ENCODE results near the gene NOL6. TPM values are rescaled to one million over a fixed set of nuclear protein-coding genes. Genes with fewer than 3 reads are reported as not detected.
"Not testable (repeated sequence)": the region's sequence is repeated elsewhere in the genome, so short reads cannot be mapped to it uniquely, and the experiment has no call there.

Gene NOL6, protein sequence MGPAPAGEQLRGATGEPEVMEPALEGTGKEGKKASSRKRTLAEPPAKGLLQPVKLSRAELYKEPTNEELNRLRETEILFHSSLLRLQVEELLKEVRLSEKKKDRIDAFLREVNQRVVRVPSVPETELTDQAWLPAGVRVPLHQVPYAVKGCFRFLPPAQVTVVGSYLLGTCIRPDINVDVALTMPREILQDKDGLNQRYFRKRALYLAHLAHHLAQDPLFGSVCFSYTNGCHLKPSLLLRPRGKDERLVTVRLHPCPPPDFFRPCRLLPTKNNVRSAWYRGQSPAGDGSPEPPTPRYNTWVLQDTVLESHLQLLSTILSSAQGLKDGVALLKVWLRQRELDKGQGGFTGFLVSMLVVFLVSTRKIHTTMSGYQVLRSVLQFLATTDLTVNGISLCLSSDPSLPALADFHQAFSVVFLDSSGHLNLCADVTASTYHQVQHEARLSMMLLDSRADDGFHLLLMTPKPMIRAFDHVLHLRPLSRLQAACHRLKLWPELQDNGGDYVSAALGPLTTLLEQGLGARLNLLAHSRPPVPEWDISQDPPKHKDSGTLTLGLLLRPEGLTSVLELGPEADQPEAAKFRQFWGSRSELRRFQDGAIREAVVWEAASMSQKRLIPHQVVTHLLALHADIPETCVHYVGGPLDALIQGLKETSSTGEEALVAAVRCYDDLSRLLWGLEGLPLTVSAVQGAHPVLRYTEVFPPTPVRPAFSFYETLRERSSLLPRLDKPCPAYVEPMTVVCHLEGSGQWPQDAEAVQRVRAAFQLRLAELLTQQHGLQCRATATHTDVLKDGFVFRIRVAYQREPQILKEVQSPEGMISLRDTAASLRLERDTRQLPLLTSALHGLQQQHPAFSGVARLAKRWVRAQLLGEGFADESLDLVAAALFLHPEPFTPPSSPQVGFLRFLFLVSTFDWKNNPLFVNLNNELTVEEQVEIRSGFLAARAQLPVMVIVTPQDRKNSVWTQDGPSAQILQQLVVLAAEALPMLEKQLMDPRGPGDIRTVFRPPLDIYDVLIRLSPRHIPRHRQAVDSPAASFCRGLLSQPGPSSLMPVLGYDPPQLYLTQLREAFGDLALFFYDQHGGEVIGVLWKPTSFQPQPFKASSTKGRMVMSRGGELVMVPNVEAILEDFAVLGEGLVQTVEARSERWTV
- 10 to 100 TPM in 3 of 4 donors, 1 to 10 TPM in 1; 8.9 to 29.1 (median 12.7) TPM for total RNA-seq

DNA sequence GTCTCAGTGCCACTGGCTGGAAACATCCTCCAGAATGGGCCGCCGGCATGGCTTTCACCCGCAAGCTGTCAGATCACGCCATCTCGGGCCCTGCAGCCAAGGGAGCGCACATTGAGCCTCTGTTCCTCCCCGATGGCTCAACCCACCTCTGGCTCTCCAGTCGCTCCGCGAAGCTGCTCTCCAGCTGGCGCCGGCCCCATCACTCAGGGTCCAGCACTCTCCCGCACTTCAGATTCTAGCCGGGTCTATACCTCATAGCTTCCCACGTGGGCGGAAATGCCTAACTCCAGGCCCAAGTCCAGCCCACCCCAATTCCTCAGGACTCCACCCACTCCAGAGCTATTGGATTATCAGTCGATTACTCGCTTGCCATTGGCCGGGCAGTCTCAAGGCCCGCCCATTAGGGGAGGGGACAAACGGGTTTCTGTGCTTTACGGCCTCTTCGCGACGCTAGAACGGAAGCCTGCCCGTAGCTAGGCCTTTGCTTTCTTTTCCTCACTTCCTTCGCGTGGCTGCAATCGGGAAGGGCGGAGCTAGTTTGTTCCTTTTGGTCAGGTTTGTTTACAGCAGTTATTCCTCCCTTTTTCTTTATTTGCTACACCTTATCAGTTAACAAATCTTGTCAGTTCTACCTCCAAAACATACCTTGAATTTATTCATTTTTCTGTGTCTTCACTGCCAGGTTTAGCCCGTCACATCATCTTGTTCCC lies at the start of gene NOL6:
NOL6 (minus strand) TSS at position 282 of the 710 bp plus-strand sequence; CDS start at position 200, 82 bp downstream.
- Histone ChIP-seq H3K27me3 (no peaks in the 10 kb centered on the region), H3K27ac (peak within 1 kb of the TSS; percentile 57 to 87 (median 82)), H3K4me3 (peak within 1 kb of the TSS; percentile 57 to 94 (median 78)), H3K9me3 (no peaks in the 10 kb centered on the region), H3K4me1 (peaks cover 7 to 18% (median 15%) of the 10 kb centered on the region in 4 donors), H3K36me3 (peaks cover 0 to 14% (median 3%) of the 10 kb centered on the region in 4 donors)
- in situ Hi-C loops (cut with MboI; ENCODE audit: low pct_ligation_motif_present in 1 of 4, low pct_unique_long_range_greater_than_20kb in 1 of 4, low sequenced_read_pairs in 3 of 4), result loop anchor here in 1 of 4 donors (25.0 kb wide), 1 partner anchor 111 kb away; no protein-coding TSS in a partner anchor
- 0% methylated on average over 7 to 32 of the region's 32 CpGs for whole genome bisulfite sequencing, 2 donors (ENCODE audit: low coverage in 1 of 2)
- TF ChIP-seq, protein P1, sequence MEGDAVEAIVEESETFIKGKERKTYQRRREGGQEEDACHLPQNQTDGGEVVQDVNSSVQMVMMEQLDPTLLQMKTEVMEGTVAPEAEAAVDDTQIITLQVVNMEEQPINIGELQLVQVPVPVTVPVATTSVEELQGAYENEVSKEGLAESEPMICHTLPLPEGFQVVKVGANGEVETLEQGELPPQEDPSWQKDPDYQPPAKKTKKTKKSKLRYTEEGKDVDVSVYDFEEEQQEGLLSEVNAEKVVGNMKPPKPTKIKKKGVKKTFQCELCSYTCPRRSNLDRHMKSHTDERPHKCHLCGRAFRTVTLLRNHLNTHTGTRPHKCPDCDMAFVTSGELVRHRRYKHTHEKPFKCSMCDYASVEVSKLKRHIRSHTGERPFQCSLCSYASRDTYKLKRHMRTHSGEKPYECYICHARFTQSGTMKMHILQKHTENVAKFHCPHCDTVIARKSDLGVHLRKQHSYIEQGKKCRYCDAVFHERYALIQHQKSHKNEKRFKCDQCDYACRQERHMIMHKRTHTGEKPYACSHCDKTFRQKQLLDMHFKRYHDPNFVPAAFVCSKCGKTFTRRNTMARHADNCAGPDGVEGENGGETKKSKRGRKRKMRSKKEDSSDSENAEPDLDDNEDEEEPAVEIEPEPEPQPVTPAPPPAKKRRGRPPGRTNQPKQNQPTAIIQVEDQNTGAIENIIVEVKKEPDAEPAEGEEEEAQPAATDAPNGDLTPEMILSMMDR (IDR thresholded peaks at IDR 0.05), result no peak
- peak; percentile 85 to 94 (median 92) for TF ChIP-seq POLR2AphosphoS5 (IDR thresholded peaks at IDR 0.05)
- no peak for TF ChIP-seq EP300 (IDR thresholded peaks at IDR 0.05; ENCODE audit: low read depth)
- TF ChIP-seq POLR2A (IDR thresholded peaks at IDR 0.05), result peak; percentile 76
- DNase-seq, result peak; percentile 98
- intact Hi-C loops (cut with DNase I; ENCODE audit: low total_unique reads), result no loop called here

DNA sequence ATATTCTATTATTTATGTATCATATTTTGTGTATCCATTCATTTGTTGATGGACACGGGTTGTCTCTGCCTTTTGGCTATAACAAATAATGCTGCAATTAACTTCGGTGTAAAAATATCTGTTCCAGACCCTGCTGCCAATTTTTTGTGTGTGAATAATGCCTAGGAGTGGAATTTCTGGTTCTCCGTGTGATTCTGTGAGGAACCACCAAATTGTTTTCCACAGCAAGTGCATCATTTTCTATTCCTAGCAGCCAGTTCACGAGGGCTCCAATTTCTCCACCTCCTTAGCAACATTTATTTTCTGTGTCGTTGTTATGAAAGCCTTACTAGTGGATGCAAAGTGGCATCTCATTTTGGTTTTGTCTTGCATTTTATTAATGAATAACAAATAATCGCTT lies 48.1 kb upstream of the NOL6 start:
- intact Hi-C loops (cut with DNase I; ENCODE audit: low total_unique reads); H3K27ac ChIP-seq; DNase-seq; H3K36me3 ChIP-seq; H3K9me3 ChIP-seq; H3K4me3 ChIP-seq: not testable (repeated sequence)
- peaks cover 8 to 17% (median 12%) of the 10 kb centered on the region in 4 donors for H3K4me1 ChIP-seq
- peaks cover 65% of the 10 kb centered on the region for H3K27me3 ChIP-seq
- WGBS, 2 donors (ENCODE audit: low coverage in 1 of 2), result 64 to 68% methylated on average over 6 of the region's 6 CpGs
- in situ Hi-C loops (cut with MboI; ENCODE audit: low pct_ligation_motif_present in 1 of 4, low pct_unique_long_range_greater_than_20kb in 1 of 4, low sequenced_read_pairs in 3 of 4), result loop anchor here in 1 of 4 donors (25.0 kb wide), 2 partner anchors 90 to 135 kb away; no protein-coding TSS in a partner anchor

DNA sequence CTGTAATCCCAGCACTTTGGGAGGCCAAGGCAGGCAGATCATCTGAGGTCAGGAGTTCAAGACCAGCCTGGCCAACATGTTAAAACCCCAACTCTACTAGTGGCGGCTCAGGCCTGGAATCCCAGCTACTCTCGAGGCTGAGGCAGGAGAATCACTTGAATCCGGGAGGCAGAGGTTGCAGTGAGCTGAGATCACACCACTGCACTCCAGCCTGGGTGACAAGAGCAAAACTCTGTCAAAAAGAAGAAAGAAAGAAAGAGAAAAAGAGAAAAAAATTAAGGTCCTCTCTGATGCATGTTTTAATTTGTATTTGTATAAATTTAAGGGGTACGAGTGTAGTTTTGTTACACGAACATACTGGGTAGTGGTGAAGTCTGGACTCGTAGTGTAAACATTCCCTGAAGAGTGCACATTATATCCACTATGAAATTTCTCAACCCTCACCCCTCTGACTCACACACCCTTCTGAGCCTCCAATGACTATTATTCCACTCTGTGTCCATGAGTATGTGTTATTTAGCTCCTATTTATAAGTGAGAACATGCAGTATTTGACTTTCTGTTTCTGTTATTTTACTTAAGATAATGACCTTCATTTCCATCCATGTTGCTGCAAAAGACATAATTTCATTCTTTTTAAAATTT lies 44.3 kb upstream of the NOL6 start:
- DNase-seq; H3K9me3 ChIP-seq; intact Hi-C loops (cut with DNase I; ENCODE audit: low total_unique reads); H3K4me1 ChIP-seq; H3K27ac ChIP-seq; H3K36me3 ChIP-seq; H3K4me3 ChIP-seq: not testable (repeated sequence)
- H3K27me3 ChIP-seq, result peaks cover 27% of the 10 kb centered on the region
- WGBS, 2 donors (ENCODE audit: low coverage in 1 of 2), result 46 to 47% methylated on average over 5 to 6 of the region's 6 CpGs
- in situ Hi-C loops (cut with MboI; ENCODE audit: low pct_ligation_motif_present in 1 of 4, low pct_unique_long_range_greater_than_20kb in 1 of 4, low sequenced_read_pairs in 3 of 4), result loop anchor here in 1 of 4 donors (25.0 kb wide), 2 partner anchors 94 to 131 kb away; no protein-coding TSS in a partner anchor

DNA sequence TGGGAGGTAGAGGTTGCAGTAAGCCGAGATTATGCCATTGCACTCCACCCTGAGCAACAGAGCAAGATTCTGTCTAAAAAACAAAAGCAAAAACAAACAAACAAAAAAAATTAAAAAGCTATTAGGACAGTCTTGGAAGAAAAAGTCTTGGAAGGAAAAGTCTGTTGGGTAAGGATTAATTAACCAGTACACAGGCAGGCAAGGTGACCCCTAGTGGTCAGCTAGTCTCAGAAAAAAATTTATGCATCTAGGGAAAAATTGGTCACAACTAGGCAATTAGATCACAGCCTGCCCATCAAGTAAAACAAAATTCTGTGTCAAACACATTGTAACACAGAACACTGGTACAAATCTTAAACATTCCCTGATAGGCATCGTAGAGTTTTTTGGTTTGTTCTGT lies 43.6 kb upstream of the NOL6 start:
- no peak for DNase-seq
- TF ChIP-seq, protein P1 (IDR thresholded peaks at IDR 0.05), result peak in 4 of 5 experiments; percentile 34 to 67 (median 61)
- TF ChIP-seq POLR2A (IDR thresholded peaks at IDR 0.05), result no peak
- Histone ChIP-seq H3K27me3 (peaks cover 21% of the 10 kb centered on the region), H3K9me3 (no peaks in the 10 kb centered on the region), H3K27ac (no peak overlapping the region), H3K4me1 (no peaks in the 10 kb centered on the region), H3K36me3 (no peaks in the 10 kb centered on the region), H3K4me3 (no peak overlapping the region)
- intact Hi-C loops (cut with DNase I; ENCODE audit: low total_unique reads), result no loop called here
- in situ Hi-C loops (cut with MboI; ENCODE audit: low pct_ligation_motif_present in 1 of 4, low pct_unique_long_range_greater_than_20kb in 1 of 4, low sequenced_read_pairs in 3 of 4), result loop anchor here in 1 of 4 donors (25.0 kb wide), 2 partner anchors 95 to 130 kb away; no protein-coding TSS in a partner anchor
- WGBS, 2 donors (ENCODE audit: low coverage in 1 of 2), result 67 to 86% methylated on average over 2 of the region's 2 CpGs

DNA sequence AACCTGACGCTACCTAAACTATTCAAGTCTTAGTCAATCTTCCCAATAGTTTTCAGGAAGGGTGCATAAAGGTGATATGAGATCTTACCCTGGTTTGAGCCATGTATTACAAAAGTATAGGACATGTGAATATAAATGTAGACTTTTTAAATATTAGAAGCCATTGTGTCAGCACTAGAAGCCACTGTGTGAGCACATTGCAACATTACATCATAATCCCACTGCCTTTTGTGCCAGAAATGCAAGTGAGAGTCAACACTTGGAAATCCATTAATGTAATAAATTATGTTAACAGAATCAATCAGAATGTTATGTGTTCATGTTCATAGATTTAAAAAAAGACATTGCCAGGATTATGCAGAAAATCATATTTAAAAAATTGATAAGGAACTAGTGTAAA lies 42.7 kb upstream of the NOL6 start:
- H3K27ac ChIP-seq; intact Hi-C loops (cut with DNase I; ENCODE audit: low total_unique reads); H3K9me3 ChIP-seq; DNase-seq; H3K4me3 ChIP-seq; H3K36me3 ChIP-seq; H3K4me1 ChIP-seq: not testable (repeated sequence)
- 97 to 100% methylated on average over 1 of the region's 1 CpG for WGBS, 2 donors (ENCODE audit: low coverage in 1 of 2)
- in situ Hi-C loops (cut with MboI; ENCODE audit: low pct_ligation_motif_present in 1 of 4, low pct_unique_long_range_greater_than_20kb in 1 of 4, low sequenced_read_pairs in 3 of 4), result loop anchor here in 1 of 4 donors (25.0 kb wide), 2 partner anchors 96 to 129 kb away; no protein-coding TSS in a partner anchor
- H3K27me3 ChIP-seq, result peaks cover 11% of the 10 kb centered on the region

DNA sequence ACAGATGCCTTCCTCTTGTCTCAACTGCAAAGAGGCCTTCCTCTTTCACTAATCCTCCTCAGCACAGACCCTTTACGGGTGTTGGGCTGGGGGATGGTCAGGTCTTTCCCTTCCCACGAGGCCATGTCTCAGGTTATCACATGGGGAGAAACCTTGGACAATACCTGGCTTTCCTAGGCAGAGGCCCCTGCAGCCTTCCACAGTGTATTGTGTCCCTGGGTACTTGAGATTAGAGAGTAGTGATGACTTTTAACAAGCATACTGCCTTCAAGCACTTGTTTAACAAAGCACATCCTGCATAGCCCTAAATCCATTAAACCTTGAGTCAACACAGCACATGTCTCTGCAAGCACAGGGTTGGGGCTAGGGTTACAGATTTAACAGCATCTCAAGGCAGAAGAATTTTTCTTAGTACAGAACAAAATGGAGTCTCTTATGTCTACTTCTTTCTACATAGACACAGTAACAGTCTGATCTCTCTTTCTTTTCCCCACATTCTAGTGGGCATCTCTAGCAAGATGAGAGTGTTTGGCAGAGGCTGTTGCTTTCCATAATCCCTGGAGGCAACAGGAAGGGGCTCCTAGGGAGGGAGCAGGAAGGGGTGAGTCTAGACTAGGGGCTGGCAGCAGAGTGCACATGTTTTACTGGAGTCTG lies 41.7 kb upstream of the NOL6 start:
- H3K9me3 ChIP-seq; H3K27me3 ChIP-seq; H3K4me3 ChIP-seq; H3K4me1 ChIP-seq; H3K27ac ChIP-seq; H3K36me3 ChIP-seq; DNase-seq; intact Hi-C loops (cut with DNase I; ENCODE audit: low total_unique reads): not testable (repeated sequence)
- WGBS, 2 donors (ENCODE audit: low coverage in 1 of 2), result 50 to 55% methylated on average over 1 to 2 of the region's 2 CpGs
- in situ Hi-C loops (cut with MboI; ENCODE audit: low pct_ligation_motif_present in 1 of 4, low pct_unique_long_range_greater_than_20kb in 1 of 4, low sequenced_read_pairs in 3 of 4), result loop anchor here in 1 of 4 donors (25.0 kb wide), 2 partner anchors 97 to 128 kb away; no protein-coding TSS in a partner anchor
